Right forelimb (tissue), 1 donor: Measurements from ENCODE around the gene NFIB.

Experiments
- DNase-seq: peaks from one replicate; pipeline ENCODE4 v3.0.0-alpha.2; 2018

NFIB gene

GRCh38 chr9:14209399-14210345, 104.3 kb downstream of the NFIB start:
- DNase-seq = no peak

DNA sequence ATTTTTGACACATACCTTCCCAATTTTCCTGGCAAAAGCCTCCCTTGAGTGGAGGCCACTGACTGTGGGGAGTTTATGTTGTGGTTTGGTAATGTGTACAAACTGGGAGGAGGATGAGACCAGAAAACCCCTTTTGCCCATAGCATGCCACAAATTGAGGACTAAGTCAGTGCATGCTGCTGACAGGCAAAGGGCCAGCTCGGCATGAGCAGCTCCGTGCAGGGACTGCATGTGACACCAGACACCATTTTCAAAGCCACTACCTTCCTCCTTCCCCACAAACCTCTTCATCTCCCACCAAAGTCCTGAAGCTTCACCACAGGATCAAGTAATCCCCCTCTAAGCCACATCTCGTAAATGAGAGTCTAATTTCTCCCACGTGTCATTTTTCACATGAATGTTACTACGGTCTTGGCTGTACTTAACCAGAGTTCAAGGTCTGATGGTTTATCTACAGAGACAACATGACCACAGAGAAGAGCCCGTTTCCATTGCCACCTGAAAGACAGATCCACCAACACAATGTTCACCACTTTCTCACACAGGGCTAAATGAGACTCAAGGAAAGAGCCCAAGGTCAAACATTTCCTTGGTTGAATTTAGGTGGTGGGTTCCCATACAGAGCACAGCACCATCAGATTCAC, 106.5 kb downstream of the NFIB start:
- DNase-seq = no peak

GRCh38 chr9:14205463-14205862, 108.5 kb downstream of the NFIB start:
- no peak for DNase-seq

- peak; percentile 79 for DNase-seq
These were observed 110.4 kb downstream of the NFIB start for GRCh38 chr9:14203356-14204056.

DNA sequence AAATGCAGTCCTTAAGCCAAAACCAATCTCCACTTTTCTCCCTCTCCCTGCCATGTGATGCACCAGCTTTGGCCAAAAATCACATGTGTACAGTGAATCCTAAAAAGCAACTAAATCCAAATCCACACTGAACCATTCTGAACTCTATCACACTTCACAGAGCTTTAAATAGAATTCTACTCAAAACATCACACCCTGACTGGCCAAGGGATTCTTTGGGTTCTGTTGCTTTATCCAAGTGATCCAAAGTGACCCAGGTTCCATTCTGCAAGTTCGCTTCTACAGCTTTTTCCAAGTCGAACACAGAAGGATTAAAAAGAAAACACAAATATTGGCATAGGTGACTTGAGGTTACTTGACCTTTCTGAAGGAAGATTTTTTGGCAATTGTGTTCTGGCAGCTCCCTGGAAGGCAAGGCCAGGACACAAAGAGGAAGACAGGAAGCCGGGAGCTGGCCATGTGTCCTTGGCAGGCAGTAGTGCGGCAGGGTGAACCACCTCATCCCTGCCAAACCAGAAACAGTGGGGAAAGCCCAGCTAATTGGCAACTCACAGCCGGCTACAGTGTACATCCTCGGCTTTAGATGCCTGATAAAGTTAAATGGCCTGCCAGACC, 115.0 kb downstream of the NFIB start:
- DNase-seq = peak; percentile 75

DNA sequence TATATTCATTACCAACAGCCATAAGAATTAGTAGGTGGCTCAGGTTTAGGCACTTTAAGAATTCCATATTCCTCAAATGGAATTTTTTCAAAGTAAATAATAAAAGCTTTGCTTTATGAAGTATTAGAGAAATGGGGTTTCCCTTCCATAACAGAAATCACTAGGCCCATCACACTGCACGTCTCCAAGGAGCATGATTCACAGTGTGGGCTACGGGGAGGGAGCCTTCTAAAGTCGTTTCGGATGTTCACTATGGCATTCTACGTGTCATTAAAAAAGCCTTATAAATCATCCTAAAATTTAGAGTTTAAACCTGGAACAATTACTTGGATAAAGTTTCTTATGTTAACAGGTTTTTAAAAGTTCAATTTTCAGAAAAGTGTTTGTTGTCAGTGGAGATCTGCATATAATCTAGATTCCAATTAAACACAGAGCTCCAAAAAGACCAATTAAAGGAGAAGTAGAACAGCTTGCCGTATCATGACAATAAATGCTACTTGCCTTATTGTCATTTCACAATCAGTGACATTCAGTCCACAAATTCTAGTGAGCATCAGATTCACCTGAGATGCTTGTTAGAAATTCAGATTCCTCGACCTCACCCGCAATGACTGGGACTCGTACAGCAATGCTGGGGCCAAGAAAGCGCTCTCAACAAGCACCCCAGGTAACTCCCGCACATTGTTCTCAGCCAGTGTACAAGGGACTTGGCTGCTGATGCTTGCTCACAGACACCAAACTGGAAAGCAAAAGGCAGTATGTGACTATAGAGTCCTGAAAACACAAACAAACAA, 115.7 kb downstream of the NFIB start:
- DNase-seq = no peak

GRCh38 chr9:14197325-14197858, 116.5 kb downstream of the NFIB start:
- DNase-seq = no peak

GRCh38 chr9:14193328-14193990, 120.5 kb downstream of the NFIB start:
- no peak for DNase-seq

GRCh38 chr9:14192556-14192955, 121.4 kb downstream of the NFIB start:
- no peak for DNase-seq

GRCh38 chr9:14191512-14191911, 122.4 kb downstream of the NFIB start:
- no peak for DNase-seq

- no peak for DNase-seq
These were observed 123.7 kb downstream of the NFIB start for GRCh38 chr9:14190240-14190639.

DNA sequence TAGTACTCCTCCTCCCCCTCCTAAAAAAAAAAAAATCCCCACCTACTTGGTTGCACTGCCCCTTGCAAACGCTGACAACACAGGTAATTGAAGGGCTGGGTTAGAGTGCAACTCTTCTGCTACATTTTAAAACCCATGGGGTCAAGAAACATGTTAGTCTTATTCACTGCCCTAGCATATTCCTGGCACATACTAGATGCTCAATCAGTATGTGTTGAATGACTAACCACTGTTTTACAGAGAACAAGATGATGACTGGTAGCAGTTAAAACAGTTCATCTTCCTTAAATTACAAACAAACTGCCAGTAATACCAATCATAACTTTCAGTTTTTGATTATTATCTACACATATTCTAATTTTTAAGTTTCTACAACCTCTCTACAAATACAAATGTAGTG, 124.4 kb downstream of the NFIB start:
- no peak for DNase-seq

DNA sequence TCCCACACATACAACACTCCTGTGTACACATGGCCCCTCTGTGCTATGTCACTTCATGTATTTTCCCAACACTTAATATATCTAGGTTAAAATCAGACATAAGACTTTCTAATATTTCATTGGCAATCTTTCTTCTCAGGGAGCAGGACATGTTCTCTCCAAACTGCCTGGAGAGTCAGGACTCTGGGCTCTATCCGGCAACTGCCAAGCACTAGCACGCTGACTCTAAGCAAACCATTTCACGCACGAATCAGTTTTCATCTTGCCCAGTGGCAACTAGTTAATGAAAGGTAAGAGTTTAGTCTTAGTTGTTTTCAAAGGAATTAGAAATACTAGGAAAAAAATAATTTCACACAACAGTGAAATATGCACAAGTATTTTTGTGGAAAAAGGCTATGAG, 124.8 kb downstream of the NFIB start:
- DNase-seq = no peak

GRCh38 chr9:14188538-14188937, 125.4 kb downstream of the NFIB start:
- no peak for DNase-seq

GRCh38 chr9:14188011-14188410, 125.9 kb downstream of the NFIB start:
- DNase-seq = no peak

DNA sequence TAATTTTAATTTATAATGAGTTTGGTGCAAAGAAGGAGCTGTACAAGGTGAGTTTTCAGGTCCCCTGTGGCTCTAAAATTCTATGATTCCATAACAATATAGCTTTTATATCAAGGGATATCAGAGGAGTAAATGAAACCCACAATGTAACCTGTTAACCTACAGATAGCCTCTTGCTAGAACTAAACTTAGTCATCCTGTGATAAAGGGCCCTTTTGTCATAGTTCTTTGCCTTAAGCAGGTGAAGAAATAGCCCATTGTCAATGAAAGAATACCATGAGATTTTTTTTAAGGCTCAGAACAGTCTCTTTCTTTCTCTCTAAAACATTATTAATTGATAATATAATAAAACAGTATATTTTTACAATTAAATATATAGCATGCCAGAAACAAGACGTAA, 127.8 kb downstream of the NFIB start:
- no peak for DNase-seq

- no peak for DNase-seq
These were observed 128.9 kb downstream of the NFIB start for GRCh38 chr9:14185016-14185415.

GRCh38 chr9:14183001-14183400, 130.9 kb downstream of the NFIB start:
- no peak for DNase-seq

DNA sequence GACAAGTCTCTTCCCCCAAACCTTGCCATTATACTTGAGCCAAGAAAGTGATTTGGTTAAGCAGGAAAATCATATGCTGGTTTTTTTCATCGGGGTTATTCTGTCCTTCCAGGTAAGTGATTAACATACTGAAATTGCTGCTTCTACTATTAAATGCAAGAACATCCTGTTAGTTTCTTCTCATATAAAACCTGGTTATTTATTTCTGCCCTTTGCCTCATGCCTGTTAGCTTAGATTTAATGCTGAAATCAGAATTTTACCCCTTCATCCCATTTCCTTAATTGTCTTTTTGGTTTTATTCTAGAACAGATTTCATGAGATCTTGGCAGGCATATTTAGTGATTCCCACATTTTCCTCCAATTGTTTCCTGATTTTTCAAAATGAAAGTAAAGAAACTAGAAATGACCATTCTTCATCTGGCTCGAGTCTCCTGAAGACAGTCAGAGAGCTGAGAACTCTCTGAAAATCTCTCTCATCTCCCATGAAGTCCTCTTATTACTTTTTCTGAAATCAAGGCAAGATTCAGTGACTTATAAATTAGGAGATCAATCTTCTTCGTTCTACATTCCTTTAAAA, 132.9 kb downstream of the NFIB start:
- DNase-seq = no peak

- DNase-seq = no peak
These were observed 133.6 kb downstream of the NFIB start for GRCh38 chr9:14180093-14180959.
